HepG2 (cell line): ENCODE data around the gene PLXND1. TPM values are rescaled to one million over a fixed set of nuclear protein-coding genes. Genes with fewer than 3 reads are reported as not detected.

ENCODE experiments used
- ATAC-seq: fragments of 200-7000 bp; cut with Tn5 transposase; 3 replicates; pipeline ENCODE4 v1.9.1; 2020; ENCODE audit warnings: mild to moderate bottlenecking, moderate library complexity
- BruUV-seq: library from RNA; stranded (reverse); fragments of 400-500 nt; replicated peaks from 2 replicates; lab custom pipeline; 2021; lab: Mats Ljungman, UMichigan
- CTCF ChIA-PET: fragments of 300-600 bp; formaldehyde crosslinking; extraction: SDS; loops from one replicate; lab custom pipeline; 2021; ENCODE audit warnings: low total read pairs, inconsistent platforms, low intra/inter-chr PET ratio; lab: Yijun Ruan, JAX
- POLR2A ChIA-PET: fragments of 350-600 bp; sonication (Branson Sonifier 250); formaldehyde crosslinking; loops from one replicate; lab custom pipeline; 2020; ENCODE audit warnings: antibody characterized with exemption, inconsistent platforms; lab: Yijun Ruan, JAX
- DNase-seq: peaks from one replicate; pipeline ENCODE4 v3.0.0-alpha.2; 2015; ENCODE audit warnings: low spot score
- FAIRE-seq: peaks from 3 replicates; lab custom pipeline; 2011; peaks lifted over from hg19 to GRCh38; lab: Jason Lieb, UNC
- H2AFZ ChIP-seq: one replicate; pipeline ENCODE4 v1.6.1; 2011; ENCODE audit warnings: low read length, inconsistent platforms
- H3K27ac ChIP-seq: fragments of 300-600 bp; 3 replicates; pipeline ENCODE4 v1.8.0; 2011; ENCODE audit warnings: mixed run types, mild to moderate bottlenecking, mixed read lengths, low read length, inconsistent platforms; ENCODE audit not compliant: insufficient read depth; ENCODE audit errors: extremely low read length
- H3K27me3 ChIP-seq, 2 experiments: fragments of 200-600 bp in 1 of 2; 2 replicates in 1 of 2; 3 replicates in 1 of 2; pipeline versions ENCODE4 v1.6.0 to v1.8.0; 2011; ENCODE audit warnings: low read length in 2 of 2, mild to moderate bottlenecking in 2 of 2, moderate library complexity in 2 of 2, inconsistent platforms in 1 of 2; ENCODE audit not compliant: insufficient read depth in 2 of 2, control insufficient read depth in 1 of 2
- H3K36me3 ChIP-seq, 2 experiments: fragments of 200-600 bp in 1 of 2; replicated peaks in 1 of 2; 2 replicates in 1 of 2; 3 replicates in 1 of 2; pipeline versions ENCODE4 v1.5.1 to v1.8.0; 2011; ENCODE audit warnings: low read length in 2 of 2, inconsistent platforms in 1 of 2; ENCODE audit not compliant: insufficient read depth in 2 of 2, control insufficient read depth in 1 of 2
- H3K4me1 ChIP-seq: 2 replicates; pipeline ENCODE4 v1.5.1; 2012; ENCODE audit warnings: low read length, inconsistent platforms; ENCODE audit not compliant: insufficient read depth
- H3K4me2 ChIP-seq: 2 replicates; pipeline ENCODE4 v1.6.0; 2011; ENCODE audit warnings: low read depth, low read length, inconsistent platforms
- H3K4me3 ChIP-seq, 3 experiments: fragments of 200-600 bp in 1 of 3; sonication (generic), shearing (Covaris generic) in 1 of 3; replicated peaks in 1 of 3; 2 replicates each; pipeline ENCODE4 v1.5.1; 2011 to 2016; ENCODE audit warnings: low read length in 3 of 3, inconsistent platforms in 2 of 3, low read depth in 2 of 3, mild to moderate bottlenecking in 2 of 3, control low read depth in 1 of 3, mixed read lengths in 1 of 3; ENCODE audit not compliant: insufficient read depth in 1 of 3
- H3K79me2 ChIP-seq: one replicate; pipeline ENCODE4 v1.6.1; 2011; ENCODE audit warnings: low read length, inconsistent platforms; ENCODE audit not compliant: insufficient read depth
- H3K9ac ChIP-seq: 2 replicates; pipeline ENCODE4 v1.6.0; 2011; ENCODE audit warnings: mild to moderate bottlenecking, low read depth, low read length, inconsistent platforms; ENCODE audit not compliant: insufficient read depth
- H3K9me3 ChIP-seq: 2 replicates; pipeline ENCODE4 v1.5.1; 2012; ENCODE audit warnings: mild to moderate bottlenecking, low read length
- H4K20me1 ChIP-seq: 2 replicates; pipeline ENCODE4 v1.6.0; 2011; ENCODE audit warnings: inconsistent platforms, mild to moderate bottlenecking, low read length, moderate library complexity; ENCODE audit not compliant: insufficient read depth
- AGO2 ChIP-seq: fragments of 200-400 bp; formaldehyde crosslinking; optimal IDR thresholded peaks from 2 replicates; pipeline ENCODE3; 2017; ENCODE audit warnings: mild to moderate bottlenecking, low read depth, low read length, moderate library complexity
- ETV5 ChIP-seq: IDR thresholded peaks from 2 replicates; pipeline ENCODE4 v1.6.1; 2018; ENCODE audit warnings: missing biosample characterization, missing genetic modification reagents, inconsistent platforms, borderline replicate concordance
- FOXO1 ChIP-seq: sonication (generic); formaldehyde crosslinking; IDR thresholded peaks from 2 replicates; pipeline ENCODE4 v1.4.0; 2020; ENCODE audit warnings: missing genetic modification reagents
- GFI1 ChIP-seq: sonication (generic); formaldehyde crosslinking; IDR thresholded peaks from 2 replicates; pipeline ENCODE4 v1.5.0; 2020; ENCODE audit warnings: missing genetic modification reagents, mild to moderate bottlenecking, borderline replicate concordance
- HOXA5 ChIP-seq: sonication (generic); formaldehyde crosslinking; IDR thresholded peaks from 2 replicates; pipeline ENCODE4 v1.4.0; 2020; ENCODE audit warnings: missing genetic modification reagents
- IRX3 ChIP-seq: sonication (generic); formaldehyde crosslinking; IDR thresholded peaks from 2 replicates; pipeline ENCODE4 v1.8.1; 2023; ENCODE audit warnings: mild to moderate bottlenecking, low read depth, missing genetic modification reagents, borderline replicate concordance
- PAWR ChIP-seq: sonication (generic); formaldehyde crosslinking; IDR thresholded peaks from 2 replicates; pipeline ENCODE4 v1.4.0; 2020; ENCODE audit warnings: missing genetic modification reagents, mild to moderate bottlenecking, borderline replicate concordance
- PHF20 ChIP-seq: sonication (generic); formaldehyde crosslinking; IDR thresholded peaks from 2 replicates; pipeline ENCODE4 v1.5.0; 2020; ENCODE audit warnings: mild to moderate bottlenecking, missing genetic modification reagents
- PRPF4 ChIP-seq: fragments of 200-400 bp; formaldehyde crosslinking; IDR thresholded peaks from 2 replicates; pipeline ENCODE4 v1.6.1; 2016; ENCODE audit warnings: low read length, low read depth; ENCODE audit not compliant: poor library complexity, severe bottlenecking
- RARA ChIP-seq: IDR thresholded peaks from 2 replicates; pipeline ENCODE4 v1.6.1; 2016; ENCODE audit warnings: missing genetic modification reagents, missing compliant biosample characterization
- TBX3 ChIP-seq: fragments of 450-650 bp; IDR thresholded peaks from 2 replicates; pipeline ENCODE4 v1.6.1; 2017; ENCODE audit warnings: antibody characterized with exemption, mild to moderate bottlenecking, inconsistent platforms, borderline replicate concordance
- ZNF180 ChIP-seq: sonication (generic); formaldehyde crosslinking; IDR thresholded peaks from 2 replicates; pipeline ENCODE4 v1.4.0; 2020; ENCODE audit warnings: low read depth, missing genetic modification reagents, borderline replicate concordance
- ZNF33B ChIP-seq: sonication (generic); formaldehyde crosslinking; IDR thresholded peaks from 2 replicates; pipeline ENCODE4 v1.5.1; 2020; ENCODE audit warnings: mild to moderate bottlenecking, missing genetic modification reagents
- ZNF598 ChIP-seq: sonication (generic); formaldehyde crosslinking; IDR thresholded peaks from 2 replicates; pipeline ENCODE4 v1.5.1; 2020; ENCODE audit warnings: mild to moderate bottlenecking, missing genetic modification reagents, borderline replicate concordance
- ZNF629 ChIP-seq: sonication (generic); formaldehyde crosslinking; conservative IDR thresholded peaks from 2 replicates; pipeline ENCODE4 v1.5.0; 2020; ENCODE audit warnings: missing genetic modification reagents
- WGBS: methylation state at CpG from one replicate; pipeline ENCODE4 v1.1.6; 2017; ENCODE audit warnings: low lambda C conversion rate; 5-methylcytosine and 5-hydroxymethylcytosine counted together
- in situ Hi-C: cut with HindIII; loops from 2 replicates; pipeline ENCODE4 v1.10.0; 2017; ENCODE audit warnings: low pct_unique_long_range_greater_than_20kb; ENCODE audit not compliant: extremely low pct_ligation_motif_present
- intact Hi-C: fragments of 100-400 bp; cut with micrococcal nuclease; formaldehyde crosslinking; loops from one replicate; pipeline ENCODE4 v1.10.0; 2022; ENCODE audit not compliant: unreplicated experiment
- polyA plus RNA-seq, 8 experiments: library from polyadenylated mRNA; depleted of rRNA in 3 of 8; stranded (reverse) in 7 of 8; unstranded in 1 of 8; fragments of >200 nt; fragmentation: Illumina TruSeq in 4 of 8; extraction: Trizol in 4 of 8; gene quantifications; 2 replicates each; pipeline versions ENCODE4 v1.2.1 to v1.2.3, GENCODE V29; 2011 to 2016; ENCODE audit warnings: low read depth in 4 of 8, missing spikeins in 1 of 8, mixed read lengths in 1 of 8; ENCODE audit not compliant: insufficient read depth in 1 of 8
- total RNA-seq, 5 experiments: library from RNA; depleted of rRNA; stranded (reverse); fragments of >200 nt; fragmentation: Illumina TruSeq; extraction: Trizol; gene quantifications; 2 replicates each; pipeline ENCODE4 v1.2.3, GENCODE V29; 2016; ENCODE audit warnings: low read depth in 1 of 5
- TF ChIP-seq, protein P1 (sequence below): sonication (generic); formaldehyde crosslinking; IDR thresholded peaks from 2 replicates; pipeline ENCODE4 v1.8.0; 2023; ENCODE audit warnings: mild to moderate bottlenecking, missing genetic modification reagents
- TF ChIP-seq, protein P2 (sequence below): IDR thresholded peaks from 2 replicates; pipeline ENCODE4 v1.6.1; 2012; ENCODE audit warnings: low read length, improper control_type of control experiment
- TF ChIP-seq, protein P3 (sequence below): sonication (generic); formaldehyde crosslinking; IDR thresholded peaks from 2 replicates; pipeline ENCODE4 v1.4.0; 2020; ENCODE audit warnings: missing genetic modification reagents

Gene PLXND1
- total and polyA plus RNA-seq, 2 of the 13 experiments (the other 11 are each of a cell fraction or from before 2014, with no cell fraction given): 15.9 to 42.0 TPM

DNA sequence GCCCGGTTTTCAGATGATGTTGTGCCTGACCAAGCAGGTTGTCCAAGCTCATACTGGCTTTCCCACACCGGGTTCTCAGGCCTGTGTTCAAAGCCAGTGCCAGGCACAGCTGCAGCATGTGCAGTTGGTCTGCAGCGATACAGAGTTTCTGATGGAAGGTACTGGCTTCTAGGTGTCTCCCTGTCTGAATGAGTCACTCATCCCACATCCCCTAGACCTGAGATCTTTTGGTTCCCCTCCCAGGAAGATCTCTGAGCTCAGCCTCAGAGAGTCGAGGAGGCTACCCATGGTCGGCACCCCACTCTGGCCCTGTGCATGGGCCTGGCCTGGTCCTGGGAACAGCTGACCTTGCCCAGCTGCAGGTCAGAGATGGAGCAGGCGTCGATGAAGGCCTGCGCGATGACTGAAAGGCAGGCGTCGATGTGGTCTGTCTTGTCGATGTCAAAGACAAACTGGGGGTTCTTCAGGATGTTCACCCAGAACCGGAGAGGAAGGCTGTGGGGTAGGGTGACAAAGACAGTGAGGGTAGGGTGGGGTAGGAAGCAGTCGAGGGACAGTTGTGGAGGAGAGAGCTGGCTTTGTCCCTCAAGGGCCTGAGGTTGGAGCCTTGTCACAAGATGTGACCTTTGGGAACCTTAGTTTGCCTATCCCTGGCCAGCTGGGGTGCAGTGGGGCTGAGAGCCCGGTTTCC lies 48.2 kb downstream of the PLXND1 start:
- in situ Hi-C loops: no loop called here
- Histone ChIP-seq H3K4me3 (no peak overlapping the region), H3K27me3 (no peaks in the 10 kb centered on the region; a peak in 1 of 5 replicates), H3K79me2 (no peaks in the 10 kb centered on the region), H4K20me1 (no peaks in the 10 kb centered on the region), H3K4me2 (no peak overlapping the region), H3K9ac (0 out of 2 replicates have a peak overlapping the region, but pooled peaks have one; percentile 3), H3K4me1 (peaks cover 35% of the 10 kb centered on the region), H3K9me3 (no peaks in the 10 kb centered on the region), H3K36me3 (peaks cover 9 to 17% of the 10 kb centered on the region in 2 experiments; a peak in 3 of 5 replicates), H2AFZ (no peak overlapping the region), H3K27ac (peak overlapping the region; percentile 69)
- intact Hi-C loops: loop anchor here (10.0 kb wide), 1 partner anchor 63 kb away; no protein-coding TSS in a partner anchor
- 97% methylated on average over 14 of the region's 15 CpGs for WGBS
- DNase-seq: no peak
- BruUV-seq: no TSS peak
- ChIA-PET POLR2A (interaction anchor here (0.9 to 2.2 kb wide), 6 partner anchors 19 to 68 kb away, joined by 3 to 12 read pairs (median 8); no protein-coding TSS in a partner anchor), CTCF (no interaction called here)
- FAIRE-seq: no peak
- ATAC-seq: no peak
- TF ChIP-seq, protein P1, sequence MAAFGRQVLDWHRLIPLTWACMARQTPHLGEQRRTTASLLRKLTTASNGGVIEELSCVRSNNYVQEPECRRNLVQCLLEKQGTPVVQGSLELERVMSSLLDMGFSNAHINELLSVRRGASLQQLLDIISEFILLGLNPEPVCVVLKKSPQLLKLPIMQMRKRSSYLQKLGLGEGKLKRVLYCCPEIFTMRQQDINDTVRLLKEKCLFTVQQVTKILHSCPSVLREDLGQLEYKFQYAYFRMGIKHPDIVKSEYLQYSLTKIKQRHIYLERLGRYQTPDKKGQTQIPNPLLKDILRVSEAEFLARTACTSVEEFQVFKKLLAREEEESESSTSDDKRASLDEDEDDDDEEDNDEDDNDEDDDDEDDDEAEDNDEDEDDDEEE (CRISPR knock-in tag): 0 out of 2 replicates have a peak, but pooled peaks have one; percentile 4
- no peak for TF ChIP-seq HOXA5
- no peak for TF ChIP-seq ETV5 (CRISPR knock-in tag)
- TF ChIP-seq FOXO1 (CRISPR knock-in tag): no peak
- TF ChIP-seq, protein P2, sequence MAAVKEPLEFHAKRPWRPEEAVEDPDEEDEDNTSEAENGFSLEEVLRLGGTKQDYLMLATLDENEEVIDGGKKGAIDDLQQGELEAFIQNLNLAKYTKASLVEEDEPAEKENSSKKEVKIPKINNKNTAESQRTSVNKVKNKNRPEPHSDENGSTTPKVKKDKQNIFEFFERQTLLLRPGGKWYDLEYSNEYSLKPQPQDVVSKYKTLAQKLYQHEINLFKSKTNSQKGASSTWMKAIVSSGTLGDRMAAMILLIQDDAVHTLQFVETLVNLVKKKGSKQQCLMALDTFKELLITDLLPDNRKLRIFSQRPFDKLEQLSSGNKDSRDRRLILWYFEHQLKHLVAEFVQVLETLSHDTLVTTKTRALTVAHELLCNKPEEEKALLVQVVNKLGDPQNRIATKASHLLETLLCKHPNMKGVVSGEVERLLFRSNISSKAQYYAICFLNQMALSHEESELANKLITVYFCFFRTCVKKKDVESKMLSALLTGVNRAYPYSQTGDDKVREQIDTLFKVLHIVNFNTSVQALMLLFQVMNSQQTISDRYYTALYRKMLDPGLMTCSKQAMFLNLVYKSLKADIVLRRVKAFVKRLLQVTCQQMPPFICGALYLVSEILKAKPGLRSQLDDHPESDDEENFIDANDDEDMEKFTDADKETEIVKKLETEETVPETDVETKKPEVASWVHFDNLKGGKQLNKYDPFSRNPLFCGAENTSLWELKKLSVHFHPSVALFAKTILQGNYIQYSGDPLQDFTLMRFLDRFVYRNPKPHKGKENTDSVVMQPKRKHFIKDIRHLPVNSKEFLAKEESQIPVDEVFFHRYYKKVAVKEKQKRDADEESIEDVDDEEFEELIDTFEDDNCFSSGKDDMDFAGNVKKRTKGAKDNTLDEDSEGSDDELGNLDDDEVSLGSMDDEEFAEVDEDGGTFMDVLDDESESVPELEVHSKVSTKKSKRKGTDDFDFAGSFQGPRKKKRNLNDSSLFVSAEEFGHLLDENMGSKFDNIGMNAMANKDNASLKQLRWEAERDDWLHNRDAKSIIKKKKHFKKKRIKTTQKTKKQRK: no peak
- TF ChIP-seq TBX3: no peak
- TF ChIP-seq ZNF629 (CRISPR knock-in tag): no peak
- no peak for TF ChIP-seq ZNF33B
- TF ChIP-seq PHF20 (CRISPR knock-in tag): 0 out of 2 replicates have a peak, but pooled peaks have one; percentile 1
- no peak for TF ChIP-seq ZNF180 (CRISPR knock-in tag)
- TF ChIP-seq RARA (CRISPR knock-in tag): no peak
- TF ChIP-seq PAWR: no peak
- no peak for TF ChIP-seq GFI1 (CRISPR knock-in tag)
- peak; percentile 7 for TF ChIP-seq AGO2
- TF ChIP-seq, protein P3, sequence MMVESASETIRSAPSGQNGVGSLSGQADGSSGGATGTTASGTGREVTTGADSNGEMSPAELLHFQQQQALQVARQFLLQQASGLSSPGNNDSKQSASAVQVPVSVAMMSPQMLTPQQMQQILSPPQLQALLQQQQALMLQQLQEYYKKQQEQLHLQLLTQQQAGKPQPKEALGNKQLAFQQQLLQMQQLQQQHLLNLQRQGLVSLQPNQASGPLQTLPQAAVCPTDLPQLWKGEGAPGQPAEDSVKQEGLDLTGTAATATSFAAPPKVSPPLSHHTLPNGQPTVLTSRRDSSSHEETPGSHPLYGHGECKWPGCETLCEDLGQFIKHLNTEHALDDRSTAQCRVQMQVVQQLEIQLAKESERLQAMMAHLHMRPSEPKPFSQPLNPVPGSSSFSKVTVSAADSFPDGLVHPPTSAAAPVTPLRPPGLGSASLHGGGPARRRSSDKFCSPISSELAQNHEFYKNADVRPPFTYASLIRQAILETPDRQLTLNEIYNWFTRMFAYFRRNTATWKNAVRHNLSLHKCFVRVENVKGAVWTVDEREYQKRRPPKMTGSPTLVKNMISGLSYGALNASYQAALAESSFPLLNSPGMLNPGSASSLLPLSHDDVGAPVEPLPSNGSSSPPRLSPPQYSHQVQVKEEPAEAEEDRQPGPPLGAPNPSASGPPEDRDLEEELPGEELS (CRISPR knock-in tag): no peak
- TF ChIP-seq ZNF598: no peak
- TF ChIP-seq PRPF4: no peak
- no peak for TF ChIP-seq IRX3 (CRISPR knock-in tag)
